HepG2 (cell line): ENCODE data around the gene CHCHD5. TPM values are rescaled to one million over a fixed set of nuclear protein-coding genes. Genes with fewer than 3 reads are reported as not detected.
A peak's percentile ranks its signal among the peaks of the same experiment; 100 is the strongest.

Experiments used
- ATF7 ChIP-seq, 2 experiments: fragments of 450-650 bp in 1 of 2; sonication (generic) in 1 of 2; formaldehyde crosslinking in 1 of 2; IDR thresholded peaks; 2 replicates each; pipeline versions ENCODE4 v1.4.0 to v1.6.1; 2016 to 2020; ENCODE audit warnings: antibody characterized with exemption in 1 of 2, mild to moderate bottlenecking in 1 of 2, missing genetic modification reagents in 1 of 2
- ELF3 ChIP-seq: IDR thresholded peaks from 2 replicates; pipeline ENCODE4 v1.6.1; 2016; ENCODE audit warnings: missing genetic modification reagents, missing compliant biosample characterization
- GFI1 ChIP-seq: sonication (generic); formaldehyde crosslinking; IDR thresholded peaks from 2 replicates; pipeline ENCODE4 v1.5.0; 2020; ENCODE audit warnings: missing genetic modification reagents, mild to moderate bottlenecking, borderline replicate concordance
- MAZ ChIP-seq, 2 experiments: sonication (generic) in 1 of 2; formaldehyde crosslinking in 1 of 2; IDR thresholded peaks; 2 replicates each; pipeline versions ENCODE4 v1.5.0 to v1.6.1; 2012 to 2020; ENCODE audit warnings: low read depth in 2 of 2, mild to moderate bottlenecking in 2 of 2, borderline replicate concordance in 1 of 2, improper control_type of control experiment in 1 of 2, low read length in 1 of 2, missing genetic modification reagents in 1 of 2, moderate library complexity in 1 of 2
- MEIS1 ChIP-seq: sonication (generic); formaldehyde crosslinking; IDR thresholded peaks from 2 replicates; pipeline ENCODE4 v1.9.0; 2021; ENCODE audit warnings: mild to moderate bottlenecking, missing genetic modification reagents, moderate library complexity, borderline replicate concordance
- MLLT10 ChIP-seq: sonication (generic); formaldehyde crosslinking; IDR thresholded peaks from 2 replicates; pipeline ENCODE4 v1.4.0; 2020; ENCODE audit warnings: missing genetic modification reagents
- NFE2L1 ChIP-seq: sonication (generic); formaldehyde crosslinking; IDR thresholded peaks from 2 replicates; pipeline ENCODE4 v1.4.0; 2020; ENCODE audit warnings: missing genetic modification reagents, mild to moderate bottlenecking, borderline replicate concordance
- PAWR ChIP-seq: sonication (generic); formaldehyde crosslinking; IDR thresholded peaks from 2 replicates; pipeline ENCODE4 v1.4.0; 2020; ENCODE audit warnings: missing genetic modification reagents, mild to moderate bottlenecking, borderline replicate concordance
- POLR2A ChIP-seq, 2 experiments: IDR thresholded peaks; 2 replicates each; pipeline ENCODE4 v1.6.1; 2011; ENCODE audit warnings: low read depth in 2 of 2, low read length in 2 of 2, mild to moderate bottlenecking in 1 of 2, moderate library complexity in 1 of 2; ENCODE audit not compliant: insufficient read depth in 1 of 2
- TMF1 ChIP-seq: sonication (generic); formaldehyde crosslinking; IDR thresholded peaks from 2 replicates; pipeline ENCODE4 v1.8.1; 2022; ENCODE audit warnings: low read depth, missing genetic modification reagents
- TSC22D2 ChIP-seq: sonication (generic); formaldehyde crosslinking; IDR thresholded peaks from 2 replicates; pipeline ENCODE4 v1.5.1; 2020; ENCODE audit warnings: missing genetic modification reagents, mild to moderate bottlenecking, borderline replicate concordance
- ZNF20 ChIP-seq: sonication (generic); formaldehyde crosslinking; IDR thresholded peaks from 2 replicates; pipeline ENCODE4 v1.4.0; 2020; ENCODE audit warnings: mild to moderate bottlenecking, moderate library complexity, missing genetic modification reagents
- ZNF232 ChIP-seq: sonication (generic); formaldehyde crosslinking; IDR thresholded peaks from 2 replicates; pipeline ENCODE4 v1.4.0; 2020; ENCODE audit warnings: missing genetic modification reagents, borderline replicate concordance
- ZNF44 ChIP-seq: sonication (generic); formaldehyde crosslinking; IDR thresholded peaks from 2 replicates; pipeline ENCODE4 v1.5.1; 2020; ENCODE audit warnings: mild to moderate bottlenecking, missing genetic modification reagents
- ZNF550 ChIP-seq: sonication (generic); formaldehyde crosslinking; IDR thresholded peaks from 2 replicates; pipeline ENCODE4 v1.4.0; 2020; ENCODE audit warnings: mild to moderate bottlenecking, missing genetic modification reagents, borderline replicate concordance
- polyA plus RNA-seq, 8 experiments: library from polyadenylated mRNA; depleted of rRNA in 3 of 8; stranded (reverse) in 7 of 8; unstranded in 1 of 8; fragments of >200 nt; fragmentation: Illumina TruSeq in 4 of 8; extraction: Trizol in 4 of 8; gene quantifications; 2 replicates each; pipeline versions ENCODE4 v1.2.1 to v1.2.3, GENCODE V29; 2011 to 2016; ENCODE audit warnings: low read depth in 4 of 8, missing spikeins in 1 of 8, mixed read lengths in 1 of 8; ENCODE audit not compliant: insufficient read depth in 1 of 8
- total RNA-seq, 5 experiments: library from RNA; depleted of rRNA; stranded (reverse); fragments of >200 nt; fragmentation: Illumina TruSeq; extraction: Trizol; gene quantifications; 2 replicates each; pipeline ENCODE4 v1.2.3, GENCODE V29; 2016; ENCODE audit warnings: low read depth in 1 of 5
- TF ChIP-seq, protein P1 (sequence below): sonication (generic); formaldehyde crosslinking; IDR thresholded peaks from 2 replicates; pipeline ENCODE4 v1.5.0; 2020; ENCODE audit warnings: missing genetic modification reagents
- TF ChIP-seq, protein P2 (sequence below): sonication (generic); formaldehyde crosslinking; IDR thresholded peaks from 2 replicates; pipeline ENCODE4 v1.4.0; 2020; ENCODE audit warnings: mild to moderate bottlenecking, low read depth, missing genetic modification reagents
- TF ChIP-seq, protein P3 (sequence below): sonication (generic); formaldehyde crosslinking; IDR thresholded peaks from 2 replicates; pipeline ENCODE4 v1.5.1; 2020; ENCODE audit warnings: missing genetic modification reagents, mild to moderate bottlenecking, borderline replicate concordance
- TF ChIP-seq, protein P4 (sequence below): sonication (generic); formaldehyde crosslinking; IDR thresholded peaks from 2 replicates; pipeline ENCODE4 v1.8.1; 2023; ENCODE audit warnings: mild to moderate bottlenecking, missing genetic modification reagents, borderline replicate concordance
- TF ChIP-seq, protein P5 (sequence below): IDR thresholded peaks from 2 replicates; pipeline ENCODE4 v1.6.1; 2012; ENCODE audit warnings: inconsistent platforms
- TF ChIP-seq, protein P6 (sequence below): sonication (generic); formaldehyde crosslinking; IDR thresholded peaks from 2 replicates; pipeline ENCODE4 v1.5.1; 2020; ENCODE audit warnings: mild to moderate bottlenecking, missing genetic modification reagents, borderline replicate concordance

CHCHD5 gene
- total and polyA plus RNA-seq, 2 of the 13 experiments (the other 11 are each of a cell fraction or from before 2014, with no cell fraction given): 19.0 to 23.9 TPM

DNA sequence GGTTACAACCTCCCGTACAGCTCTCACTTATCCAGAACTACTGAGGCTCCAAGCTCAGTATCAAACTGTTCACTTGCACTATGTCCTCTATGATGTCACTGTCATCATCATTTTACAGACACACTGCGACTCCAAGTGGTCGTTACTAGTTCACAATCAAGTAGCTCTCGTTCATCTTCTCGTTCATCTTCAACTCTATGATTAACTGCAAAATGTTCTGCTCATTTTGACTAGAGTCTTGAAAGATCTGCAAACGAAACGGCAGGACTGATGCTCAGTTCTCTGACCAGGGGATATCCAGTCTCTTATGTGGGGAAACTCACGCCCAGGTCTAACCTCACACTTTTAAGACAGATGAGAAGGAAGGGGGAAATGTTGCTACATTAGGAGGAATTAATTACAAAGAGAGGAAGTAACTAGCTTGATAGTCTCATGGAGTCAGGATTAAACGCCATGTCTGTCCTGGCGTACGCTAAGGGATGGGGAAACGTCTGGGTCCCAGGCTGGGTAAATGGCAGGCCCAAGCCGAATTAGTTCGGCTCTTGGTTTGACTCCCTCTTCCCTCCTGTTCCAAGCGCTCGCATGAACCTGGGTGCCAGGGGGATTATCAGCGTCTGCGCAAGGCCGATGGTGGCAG is 794 bp upstream of the CHCHD5 start (continued):
- TF ChIP-seq ATF7 (IDR thresholded peaks at IDR 0.05): peak; percentile 77
- TF ChIP-seq ATF7 (CRISPR knock-in tag; IDR thresholded peaks at IDR 0.05): no peak; the same call in 1 of the 2 replicates
- TF ChIP-seq, protein P1, sequence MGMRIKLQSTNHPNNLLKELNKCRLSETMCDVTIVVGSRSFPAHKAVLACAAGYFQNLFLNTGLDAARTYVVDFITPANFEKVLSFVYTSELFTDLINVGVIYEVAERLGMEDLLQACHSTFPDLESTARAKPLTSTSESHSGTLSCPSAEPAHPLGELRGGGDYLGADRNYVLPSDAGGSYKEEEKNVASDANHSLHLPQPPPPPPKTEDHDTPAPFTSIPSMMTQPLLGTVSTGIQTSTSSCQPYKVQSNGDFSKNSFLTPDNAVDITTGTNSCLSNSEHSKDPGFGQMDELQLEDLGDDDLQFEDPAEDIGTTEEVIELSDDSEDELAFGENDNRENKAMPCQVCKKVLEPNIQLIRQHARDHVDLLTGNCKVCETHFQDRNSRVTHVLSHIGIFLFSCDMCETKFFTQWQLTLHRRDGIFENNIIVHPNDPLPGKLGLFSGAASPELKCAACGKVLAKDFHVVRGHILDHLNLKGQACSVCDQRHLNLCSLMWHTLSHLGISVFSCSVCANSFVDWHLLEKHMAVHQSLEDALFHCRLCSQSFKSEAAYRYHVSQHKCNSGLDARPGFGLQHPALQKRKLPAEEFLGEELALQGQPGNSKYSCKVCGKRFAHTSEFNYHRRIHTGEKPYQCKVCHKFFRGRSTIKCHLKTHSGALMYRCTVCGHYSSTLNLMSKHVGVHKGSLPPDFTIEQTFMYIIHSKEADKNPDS (CRISPR knock-in tag): 0 out of 2 replicates have a peak, but pooled peaks have one; percentile 20
- TF ChIP-seq MLLT10: no peak
- TF ChIP-seq ZNF44: 0 out of 2 replicates have a peak, but pooled peaks have one; percentile 30
- TF ChIP-seq TSC22D2 (CRISPR knock-in tag): no peak
- no peak for TF ChIP-seq NFE2L1 (CRISPR knock-in tag)
- TF ChIP-seq ZNF20 (CRISPR knock-in tag): no peak
- no peak for TF ChIP-seq ZNF550 (CRISPR knock-in tag)
- TF ChIP-seq, protein P2, sequence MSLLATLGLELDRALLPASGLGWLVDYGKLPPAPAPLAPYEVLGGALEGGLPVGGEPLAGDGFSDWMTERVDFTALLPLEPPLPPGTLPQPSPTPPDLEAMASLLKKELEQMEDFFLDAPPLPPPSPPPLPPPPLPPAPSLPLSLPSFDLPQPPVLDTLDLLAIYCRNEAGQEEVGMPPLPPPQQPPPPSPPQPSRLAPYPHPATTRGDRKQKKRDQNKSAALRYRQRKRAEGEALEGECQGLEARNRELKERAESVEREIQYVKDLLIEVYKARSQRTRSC (CRISPR knock-in tag): no peak
- TF ChIP-seq, protein P3, sequence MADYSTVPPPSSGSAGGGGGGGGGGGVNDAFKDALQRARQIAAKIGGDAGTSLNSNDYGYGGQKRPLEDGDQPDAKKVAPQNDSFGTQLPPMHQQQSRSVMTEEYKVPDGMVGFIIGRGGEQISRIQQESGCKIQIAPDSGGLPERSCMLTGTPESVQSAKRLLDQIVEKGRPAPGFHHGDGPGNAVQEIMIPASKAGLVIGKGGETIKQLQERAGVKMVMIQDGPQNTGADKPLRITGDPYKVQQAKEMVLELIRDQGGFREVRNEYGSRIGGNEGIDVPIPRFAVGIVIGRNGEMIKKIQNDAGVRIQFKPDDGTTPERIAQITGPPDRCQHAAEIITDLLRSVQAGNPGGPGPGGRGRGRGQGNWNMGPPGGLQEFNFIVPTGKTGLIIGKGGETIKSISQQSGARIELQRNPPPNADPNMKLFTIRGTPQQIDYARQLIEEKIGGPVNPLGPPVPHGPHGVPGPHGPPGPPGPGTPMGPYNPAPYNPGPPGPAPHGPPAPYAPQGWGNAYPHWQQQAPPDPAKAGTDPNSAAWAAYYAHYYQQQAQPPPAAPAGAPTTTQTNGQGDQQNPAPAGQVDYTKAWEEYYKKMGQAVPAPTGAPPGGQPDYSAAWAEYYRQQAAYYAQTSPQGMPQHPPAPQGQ (CRISPR knock-in tag): 0 out of 2 replicates have a peak, but pooled peaks have one; percentile 18
- no peak for TF ChIP-seq GFI1 (CRISPR knock-in tag)
- peak; percentile 95 for TF ChIP-seq ZNF232 (CRISPR knock-in tag)
- 0 out of 2 replicates have a peak, but pooled peaks have one; percentile 9 for TF ChIP-seq MEIS1 (CRISPR knock-in tag)
- TF ChIP-seq, protein P4, sequence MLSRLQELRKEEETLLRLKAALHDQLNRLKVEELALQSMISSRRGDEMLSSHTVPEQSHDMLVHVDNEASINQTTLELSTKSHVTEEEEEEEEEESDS (CRISPR knock-in tag): 0 out of 2 replicates have a peak, but pooled peaks have one; percentile 8
- 0 out of 2 replicates have a peak, but pooled peaks have one; percentile 60 for TF ChIP-seq PAWR (CRISPR knock-in tag)
- TF ChIP-seq TMF1 (CRISPR knock-in tag): 0 out of 2 replicates have a peak, but pooled peaks have one; percentile 8
- TF ChIP-seq MAZ (IDR thresholded peaks at IDR 0.05; ENCODE audit: borderline replicate concordance, low read depth, low read length): no peak
- 0 out of 2 replicates have a peak, but pooled peaks have one; percentile 5 for TF ChIP-seq MAZ (CRISPR knock-in tag; IDR thresholded peaks at IDR 0.05; ENCODE audit: low read depth)
- 0 out of 4 replicates have a peak, but pooled peaks of 1 of the 2 experiments have one; percentile 32 for TF ChIP-seq POLR2A (IDR thresholded peaks at IDR 0.05; ENCODE audit: insufficient read depth in 1 of 2, low read depth in 2 of 2, low read length in 2 of 2)
- TF ChIP-seq, protein P5, sequence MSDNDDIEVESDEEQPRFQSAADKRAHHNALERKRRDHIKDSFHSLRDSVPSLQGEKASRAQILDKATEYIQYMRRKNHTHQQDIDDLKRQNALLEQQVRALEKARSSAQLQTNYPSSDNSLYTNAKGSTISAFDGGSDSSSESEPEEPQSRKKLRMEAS: 0 out of 2 replicates have a peak, but pooled peaks have one; percentile 13
- TF ChIP-seq, protein P6, sequence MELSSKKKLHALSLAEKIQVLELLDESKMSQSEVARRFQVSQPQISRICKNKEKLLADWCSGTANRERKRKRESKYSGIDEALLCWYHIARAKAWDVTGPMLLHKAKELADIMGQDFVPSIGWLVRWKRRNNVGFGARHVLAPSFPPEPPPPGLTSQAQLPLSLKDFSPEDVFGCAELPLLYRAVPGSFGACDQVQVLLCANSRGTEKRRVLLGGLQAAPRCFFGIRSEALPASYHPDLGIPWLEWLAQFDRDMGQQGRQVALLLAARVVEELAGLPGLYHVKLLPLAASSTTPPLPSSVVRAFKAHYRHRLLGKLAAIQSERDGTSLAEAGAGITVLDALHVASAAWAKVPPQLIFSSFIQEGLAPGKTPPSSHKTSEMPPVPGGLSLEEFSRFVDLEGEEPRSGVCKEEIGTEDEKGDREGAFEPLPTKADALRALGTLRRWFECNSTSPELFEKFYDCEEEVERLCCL (CRISPR knock-in tag): 0 out of 2 replicates have a peak, but pooled peaks have one; percentile 63
- peak; percentile 47 for TF ChIP-seq ELF3 (CRISPR knock-in tag)
